SK-N-SH treated with all-trans-retinoic acid at 6 μM for 48 hours (cell line): ENCODE measurements around the gene GRIK3.

ENCODE experiments used
- CREB5 ChIP-seq: fragments of 250-450 bp; sonication (Bioruptor Pico); IDR thresholded peaks from 2 replicates; pipeline ENCODE4 v1.5.1; 2020; ENCODE audit warnings: low read depth, mild to moderate bottlenecking, moderate library complexity
- ZFP3 ChIP-seq: fragments of 250-450 bp; sonication (Bioruptor Pico); IDR thresholded peaks from 2 replicates; pipeline ENCODE4 v1.5.0; 2020; ENCODE audit warnings: mild to moderate bottlenecking, moderate library complexity
- ZNF70 ChIP-seq: fragments of 450-650 bp; formaldehyde crosslinking; IDR thresholded peaks from 2 replicates; pipeline ENCODE4 v1.5.0; 2020; ENCODE audit warnings: mild to moderate bottlenecking, moderate library complexity
- TF ChIP-seq, protein P1 (sequence below): fragments of 250-450 bp; sonication (Bioruptor Pico); IDR thresholded peaks from 2 replicates; pipeline ENCODE4 v1.8.0; 2020; ENCODE audit warnings: mild to moderate bottlenecking, moderate library complexity, borderline replicate concordance

GRCh38 chr1:36881068-36881405 is 153.3 kb downstream of the GRIK3 start:
- no peak for TF ChIP-seq CREB5 (CRISPR knock-in tag)
- no peak for TF ChIP-seq ZNF70 (CRISPR knock-in tag)
- TF ChIP-seq ZFP3 (CRISPR knock-in tag) = no peak
- TF ChIP-seq, protein P1, sequence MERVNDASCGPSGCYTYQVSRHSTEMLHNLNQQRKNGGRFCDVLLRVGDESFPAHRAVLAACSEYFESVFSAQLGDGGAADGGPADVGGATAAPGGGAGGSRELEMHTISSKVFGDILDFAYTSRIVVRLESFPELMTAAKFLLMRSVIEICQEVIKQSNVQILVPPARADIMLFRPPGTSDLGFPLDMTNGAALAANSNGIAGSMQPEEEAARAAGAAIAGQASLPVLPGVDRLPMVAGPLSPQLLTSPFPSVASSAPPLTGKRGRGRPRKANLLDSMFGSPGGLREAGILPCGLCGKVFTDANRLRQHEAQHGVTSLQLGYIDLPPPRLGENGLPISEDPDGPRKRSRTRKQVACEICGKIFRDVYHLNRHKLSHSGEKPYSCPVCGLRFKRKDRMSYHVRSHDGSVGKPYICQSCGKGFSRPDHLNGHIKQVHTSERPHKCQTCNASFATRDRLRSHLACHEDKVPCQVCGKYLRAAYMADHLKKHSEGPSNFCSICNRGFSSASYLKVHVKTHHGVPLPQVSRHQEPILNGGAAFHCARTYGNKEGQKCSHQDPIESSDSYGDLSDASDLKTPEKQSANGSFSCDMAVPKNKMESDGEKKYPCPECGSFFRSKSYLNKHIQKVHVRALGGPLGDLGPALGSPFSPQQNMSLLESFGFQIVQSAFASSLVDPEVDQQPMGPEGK (CRISPR knock-in tag) = no peak
